NT2/D1 (cell line): ENCODE measurements around the gene PSKH1.
A peak's percentile ranks its signal among the peaks of the same experiment; 100 is the strongest.

Source experiments
- DNase-seq: peaks from one replicate; pipeline ENCODE4 v3.0.0-alpha.2; 2011; ENCODE audit warnings: low read depth, low spot score
- H3K27me3 ChIP-seq: 2 replicates; pipeline ENCODE4 v1.6.0; 2011; ENCODE audit warnings: mild to moderate bottlenecking; ENCODE audit not compliant: insufficient read length, insufficient read depth
- H3K36me3 ChIP-seq: 2 replicates; pipeline ENCODE4 v1.6.1; 2011; ENCODE audit warnings: mild to moderate bottlenecking, low read length, mixed read lengths; ENCODE audit not compliant: insufficient read depth, insufficient read length
- H3K4me1 ChIP-seq: 2 replicates; pipeline ENCODE4 v1.5.1; 2011; ENCODE audit not compliant: insufficient read depth, insufficient read length
- H3K4me3 ChIP-seq: 2 replicates; pipeline ENCODE4 v1.5.1; 2011; ENCODE audit warnings: low read depth; ENCODE audit not compliant: insufficient read length
- H3K9ac ChIP-seq: 2 replicates; pipeline ENCODE4 v1.6.0; 2011; ENCODE audit warnings: low read depth; ENCODE audit not compliant: insufficient read length
- H3K9me3 ChIP-seq: 2 replicates; pipeline ENCODE4 v1.5.1; 2011; ENCODE audit warnings: mild to moderate bottlenecking, low read length; ENCODE audit not compliant: insufficient read depth
- SUZ12 ChIP-seq: IDR thresholded peaks from 2 replicates; pipeline ENCODE4 v1.6.1; 2011; ENCODE audit not compliant: insufficient read length, insufficient read depth; ENCODE audit errors: extremely low read depth
- YY1 ChIP-seq: IDR thresholded peaks from 2 replicates; pipeline ENCODE4 v1.6.1; 2011; ENCODE audit not compliant: insufficient read length, insufficient read depth
- ZNF274 ChIP-seq: IDR thresholded peaks from 2 replicates; pipeline ENCODE4 v1.6.1; 2011; ENCODE audit warnings: mild to moderate bottlenecking, low read depth, low read length

Gene PSKH1

DNA sequence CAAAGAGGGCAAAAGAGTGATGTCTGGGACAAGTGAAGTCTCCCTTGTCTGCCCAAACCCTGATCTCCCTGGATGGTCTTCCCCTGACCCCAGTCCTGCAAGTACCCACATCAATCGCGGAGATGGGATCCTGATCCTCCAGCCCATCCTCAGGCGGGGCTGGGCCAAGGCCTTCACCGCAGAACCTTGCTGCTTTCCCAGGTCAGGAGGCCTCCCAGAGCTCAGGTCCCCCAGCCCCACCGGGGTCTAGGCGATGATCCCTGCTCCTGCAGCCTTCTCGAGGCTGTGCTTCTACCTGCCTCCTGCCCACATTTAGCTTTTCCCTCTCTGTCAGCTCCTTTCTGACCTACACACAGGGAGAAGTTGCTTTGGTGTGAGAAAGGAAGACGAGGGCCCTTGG is 69.1 kb downstream of the PSKH1 start:
- no peak overlapping the region for H3K9ac ChIP-seq
- H3K27me3 ChIP-seq = no peaks in the 10 kb centered on the region
- DNase-seq = no peak
- no peak for TF ChIP-seq ZNF274
- no peak for TF ChIP-seq SUZ12
- TF ChIP-seq YY1 = no peak
- no peaks in the 10 kb centered on the region for H3K9me3 ChIP-seq
- H3K4me3 ChIP-seq = no peak overlapping the region
- peaks cover 23% of the 10 kb centered on the region for H3K4me1 ChIP-seq
- peaks cover 98% of the 10 kb centered on the region for H3K36me3 ChIP-seq

DNA sequence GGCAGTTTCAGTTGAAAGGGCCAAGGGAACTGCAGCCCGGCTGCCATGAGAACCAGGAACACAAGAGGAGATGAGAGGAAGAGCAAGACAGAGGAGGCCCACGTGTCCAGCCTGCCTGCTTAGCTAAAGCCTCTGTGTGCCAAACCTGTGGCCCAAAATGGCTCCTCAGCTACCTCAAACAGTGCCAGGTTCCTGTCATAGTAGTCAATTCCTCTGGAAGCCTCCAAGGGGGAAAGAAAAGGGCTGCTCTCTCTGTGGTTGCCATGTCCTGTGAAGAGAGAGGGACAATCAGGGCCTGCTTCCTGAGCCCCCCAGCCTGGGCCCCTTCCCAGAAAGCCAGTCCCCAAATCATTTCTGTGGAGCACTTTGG is 70.2 kb downstream of the PSKH1 start:
- no peak overlapping the region for H3K4me3 ChIP-seq
- no peaks in the 10 kb centered on the region for H3K27me3 ChIP-seq
- H3K4me1 ChIP-seq = peaks cover 26% of the 10 kb centered on the region
- TF ChIP-seq SUZ12 (no peak), ZNF274 (no peak), YY1 (no peak)
- no peak overlapping the region for H3K9ac ChIP-seq
- DNase-seq = no peak
- H3K36me3 ChIP-seq = peaks cover 91% of the 10 kb centered on the region
- no peaks in the 10 kb centered on the region for H3K9me3 ChIP-seq

DNA sequence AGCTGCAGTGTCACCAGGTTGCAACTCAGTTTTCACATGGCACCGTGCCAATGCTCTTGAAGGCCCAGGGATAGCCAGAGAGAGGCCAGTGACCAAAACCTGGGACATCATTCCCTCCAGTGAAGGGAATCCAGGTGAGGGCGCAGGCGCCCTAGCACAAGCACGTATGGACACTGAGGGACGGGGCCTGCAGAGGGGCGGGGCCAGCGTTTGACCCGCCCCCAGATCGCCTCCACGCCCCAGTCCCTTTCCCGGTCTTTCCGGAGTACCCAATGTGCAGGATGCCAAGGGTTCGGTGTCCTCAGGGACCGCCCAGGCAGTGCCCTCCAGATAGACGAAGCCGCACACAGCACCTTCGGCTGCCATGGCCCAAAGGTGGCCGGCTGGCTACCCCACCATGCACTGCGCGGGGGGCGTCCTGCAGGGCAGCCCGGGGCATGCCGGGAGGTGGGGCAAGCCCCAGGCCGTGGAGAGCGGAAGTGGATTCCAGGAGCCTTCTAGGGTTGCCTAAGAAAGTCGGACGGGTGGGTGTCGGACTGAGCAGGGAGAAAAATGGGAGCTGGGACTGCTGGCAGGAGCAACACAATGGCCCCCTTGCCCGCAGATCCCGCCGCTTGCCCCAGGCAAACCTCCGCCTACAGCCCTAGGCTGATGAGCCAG is 70.7 kb downstream of the PSKH1 start:
- Histone ChIP-seq H3K4me1 (peaks cover 27% of the 10 kb centered on the region), H3K36me3 (peaks cover 86% of the 10 kb centered on the region), H3K27me3 (no peaks in the 10 kb centered on the region), H3K4me3 (no peak overlapping the region), H3K9me3 (no peaks in the 10 kb centered on the region), H3K9ac (no peak overlapping the region)
- no peak for DNase-seq
- TF ChIP-seq YY1 = no peak
- TF ChIP-seq SUZ12 = no peak
- no peak for TF ChIP-seq ZNF274

DNA sequence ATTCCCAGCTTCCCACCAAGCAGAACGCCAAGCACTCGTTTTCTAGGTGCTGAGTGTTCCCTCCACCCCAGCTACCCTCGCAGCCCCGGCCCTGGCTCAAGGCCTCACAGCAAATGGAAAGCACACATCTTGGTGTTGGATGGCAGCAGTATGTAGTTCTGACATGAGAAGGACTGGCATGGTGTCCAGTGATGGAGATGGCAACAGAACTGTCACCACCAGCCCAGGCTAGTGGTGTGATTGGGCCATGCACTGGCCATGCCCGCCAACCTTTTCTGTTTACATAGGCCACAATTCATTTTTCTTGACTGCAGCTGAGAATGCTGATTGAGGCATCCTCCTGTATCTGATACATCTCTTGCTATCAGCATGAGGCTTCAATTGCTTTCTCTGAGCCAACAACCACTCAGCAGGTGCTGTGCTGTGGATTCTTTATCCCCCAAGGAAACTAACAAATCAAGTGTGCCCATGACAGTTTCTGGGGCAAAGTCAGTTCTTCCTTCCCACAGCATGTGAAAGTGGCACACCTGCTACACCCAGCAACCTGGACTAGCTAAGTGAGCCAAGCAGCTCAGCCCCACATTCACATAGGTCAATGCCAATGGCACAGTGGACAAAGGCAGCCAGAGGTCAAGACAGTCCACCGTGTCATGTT is 71.5 kb downstream of the PSKH1 start:
- H3K4me1 ChIP-seq = peaks cover 30% of the 10 kb centered on the region
- H3K9ac ChIP-seq = no peak overlapping the region
- TF ChIP-seq SUZ12 = no peak
- TF ChIP-seq ZNF274 = no peak
- TF ChIP-seq YY1 = no peak
- no peak for DNase-seq
- no peaks in the 10 kb centered on the region for H3K9me3 ChIP-seq
- H3K27me3 ChIP-seq = no peaks in the 10 kb centered on the region
- peaks cover 78% of the 10 kb centered on the region for H3K36me3 ChIP-seq
- no peak overlapping the region for H3K4me3 ChIP-seq

DNA sequence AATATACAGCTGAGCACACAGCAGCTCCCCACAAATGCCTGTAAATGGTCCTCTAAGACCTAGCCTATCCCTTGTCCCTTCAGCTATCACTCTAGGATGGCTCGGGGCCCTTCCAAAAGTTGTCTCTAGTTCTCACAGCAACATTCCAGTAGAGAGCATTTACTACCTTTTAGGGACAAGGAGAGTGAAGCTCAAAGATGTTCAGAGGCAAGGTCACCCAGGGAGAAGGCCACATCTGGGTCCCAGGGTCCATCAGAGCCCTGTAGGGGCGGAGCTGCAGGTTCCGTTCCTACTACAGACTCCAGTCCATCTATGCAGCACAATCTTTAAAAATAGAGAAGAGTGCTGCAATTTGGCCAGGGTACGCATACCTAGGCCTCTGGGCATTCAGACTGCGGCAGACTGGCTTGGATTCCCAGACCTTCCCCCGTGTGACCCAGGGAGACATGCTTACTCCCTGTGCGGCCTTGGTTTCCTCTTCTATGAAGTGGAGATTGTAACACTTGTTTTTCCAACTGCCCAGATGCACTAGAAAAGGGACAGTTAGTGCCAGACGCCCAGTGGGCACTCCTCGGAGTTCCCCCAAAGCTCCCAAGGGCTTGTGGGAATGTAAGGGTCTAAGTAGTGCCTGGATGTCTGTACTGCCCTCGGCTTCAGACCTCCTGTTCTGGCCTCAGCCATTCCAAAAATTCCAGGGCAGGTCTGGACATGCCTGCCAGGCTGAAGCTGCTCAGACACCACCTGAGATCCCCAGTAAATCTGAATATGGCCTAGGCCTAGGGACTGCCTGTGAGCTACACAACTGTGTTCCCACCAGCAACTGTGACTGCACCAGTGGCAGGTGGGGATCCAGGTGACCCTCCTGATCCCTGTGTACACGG is 72.9 kb downstream of the PSKH1 start:
- H3K9me3 ChIP-seq = no peaks in the 10 kb centered on the region
- H3K4me1 ChIP-seq = peaks cover 26% of the 10 kb centered on the region
- H3K9ac ChIP-seq = peak overlapping the region; percentile 54
- TF ChIP-seq YY1 (no peak), ZNF274 (no peak), SUZ12 (no peak)
- no peak for DNase-seq
- H3K4me3 ChIP-seq = no peak overlapping the region
- H3K36me3 ChIP-seq = peaks cover 65% of the 10 kb centered on the region
- no peaks in the 10 kb centered on the region for H3K27me3 ChIP-seq

DNA sequence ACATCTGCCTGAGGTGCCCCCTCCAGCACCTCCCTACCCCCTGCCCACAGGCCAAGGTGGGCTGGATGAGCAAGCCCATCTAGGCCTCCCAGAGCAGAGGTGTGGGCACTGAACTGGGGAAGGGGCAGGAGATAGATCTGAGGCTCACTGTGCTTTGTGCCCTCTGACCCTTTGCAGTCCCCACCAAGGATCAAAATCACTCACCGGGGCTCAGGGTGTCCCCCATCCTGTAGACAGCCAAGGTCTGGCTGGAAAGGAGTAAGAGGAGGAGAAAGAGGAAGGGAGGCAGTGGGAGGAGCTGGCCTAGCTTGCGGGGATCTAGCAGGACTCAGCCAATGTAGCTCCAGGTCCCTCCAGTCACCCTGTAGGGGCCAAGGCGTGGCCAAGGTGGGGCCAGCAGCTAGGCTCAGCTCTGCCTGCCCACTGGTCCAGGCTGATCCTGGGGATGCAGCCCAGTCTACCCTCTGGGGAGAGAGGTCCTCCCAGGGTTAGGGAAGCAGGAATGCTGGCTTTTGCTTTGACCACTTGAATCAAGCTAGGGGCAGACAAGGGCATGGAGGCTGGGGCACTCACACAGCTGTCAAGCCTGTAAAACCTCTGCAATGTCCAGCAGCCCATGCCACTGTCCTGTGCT is 73.6 kb downstream of the PSKH1 start:
- no peaks in the 10 kb centered on the region for H3K9me3 ChIP-seq
- peak overlapping the region; percentile 54 for H3K9ac ChIP-seq
- no peaks in the 10 kb centered on the region for H3K27me3 ChIP-seq
- peaks cover 23% of the 10 kb centered on the region for H3K4me1 ChIP-seq
- peak overlapping the region; percentile 82 for H3K4me3 ChIP-seq
- TF ChIP-seq ZNF274 (no peak), YY1 (no peak), SUZ12 (no peak)
- H3K36me3 ChIP-seq = peaks cover 58% of the 10 kb centered on the region
- DNase-seq = no peak
